ENCODE data around the gene TTLL11.
"Not testable (repeated sequence)": the region's sequence is repeated elsewhere in the genome, so short reads cannot be mapped to it uniquely, and the experiment has no call there.

TTLL11 gene

GRCh38 chr9:121807823-121808278 is 285.3 kb downstream of the TTLL11 start:
- DNase-seq: no peak

GRCh38 chr9:121807069-121807822 is 285.9 kb downstream of the TTLL11 start:
- DNase-seq: no peak

- DNase-seq: no peak
These were observed 290.4 kb downstream of the TTLL11 start for GRCh38 chr9:121802753-121803152.

- no peak for DNase-seq
These were observed 291.5 kb downstream of the TTLL11 start for GRCh38 chr9:121801579-121801978.

- DNase-seq: no peak
These were observed 292.7 kb downstream of the TTLL11 start for GRCh38 chr9:121800376-121800775.

GRCh38 chr9:121798941-121799340 is 294.2 kb downstream of the TTLL11 start:
- DNase-seq: no peak

GRCh38 chr9:121797081-121797480 is 296.0 kb downstream of the TTLL11 start:
- no peak for DNase-seq

GRCh38 chr9:121794334-121794733 is 298.8 kb downstream of the TTLL11 start:
- DNase-seq: not testable (repeated sequence)

GRCh38 chr9:121792476-121792875 is 300.6 kb downstream of the TTLL11 start:
- DNase-seq: not testable (repeated sequence)

- DNase-seq: no peak
These were observed 302.3 kb downstream of the TTLL11 start for GRCh38 chr9:121790841-121791240.

GRCh38 chr9:121788686-121789366 is 304.3 kb downstream of the TTLL11 start:
- no peak for DNase-seq

GRCh38 chr9:121786998-121787422 is 306.1 kb downstream of the TTLL11 start:
- DNase-seq: no peak

GRCh38 chr9:121786543-121786948 is 306.6 kb downstream of the TTLL11 start:
- DNase-seq: no peak

GRCh38 chr9:121785673-121786542 is 307.2 kb downstream of the TTLL11 start:
- no peak for DNase-seq

- DNase-seq: no peak
These were observed 308.2 kb downstream of the TTLL11 start for GRCh38 chr9:121784731-121785411.

GRCh38 chr9:121783521-121784507 is 309.3 kb downstream of the TTLL11 start:
- DNase-seq: no peak

- DNase-seq: no peak
These were observed 310.0 kb downstream of the TTLL11 start for GRCh38 chr9:121783111-121783510.

GRCh38 chr9:121782514-121783110 is 310.5 kb downstream of the TTLL11 start:
- no peak for DNase-seq

- no peak for DNase-seq
These were observed 311.2 kb downstream of the TTLL11 start for GRCh38 chr9:121781701-121782464.

- no peak for DNase-seq
These were observed 312.0 kb downstream of the TTLL11 start for GRCh38 chr9:121781145-121781548.
